SK-N-SH (cell line): ENCODE results near the gene TNFRSF11A. TPM values are rescaled to one million over a fixed set of nuclear protein-coding genes. Genes with fewer than 3 reads are reported as not detected.

Source experiments
- CTCF ChIA-PET: fragments of 300-600, 350-600 bp; formaldehyde crosslinking; extraction: SDS; loops from one replicate; lab custom pipeline; 2021; lab: Yijun Ruan, JAX
- POLR2A ChIA-PET: fragments of 350-600 bp; sonication (Branson Sonifier 250); formaldehyde crosslinking; extraction: SDS; loops from one replicate; lab custom pipeline; 2020; ENCODE audit warnings: antibody characterized with exemption, inconsistent platforms; lab: Yijun Ruan, JAX
- DNase-seq: peaks from one replicate; pipeline ENCODE4 v3.0.0; 2012
- H2AFZ ChIP-seq: fragments of 200-600 bp; sonication (generic); 2 replicates; pipeline ENCODE4 v1.8.1; 2016; ENCODE audit warnings: antibody characterized with exemption, mild to moderate bottlenecking, low read depth
- H3F3A ChIP-seq: fragments of 200-600 bp; sonication (generic); replicated peaks from 2 replicates; pipeline ENCODE3; 2016; ENCODE audit warnings: antibody characterized with exemption, mild to moderate bottlenecking; ENCODE audit not compliant: insufficient read depth
- H3K27ac ChIP-seq, 2 experiments: fragments of 200-500 bp in 1 of 2; fragments of 200-600 bp in 1 of 2; sonication (Bioruptor generic) in 1 of 2; sonication (generic), shearing (Covaris generic) in 1 of 2; 2 replicates each; pipeline versions ENCODE4 v1.5.1 to v1.6.1; 2014 to 2016; ENCODE audit warnings: low read depth in 2 of 2, inconsistent platforms in 1 of 2, low read length in 1 of 2, mild to moderate bottlenecking in 1 of 2, mixed read lengths in 1 of 2
- H3K27me3 ChIP-seq: fragments of 200-600 bp; sonication (generic), shearing (Covaris generic); 2 replicates; pipeline ENCODE4 v1.6.1; 2016; ENCODE audit warnings: mixed run types; ENCODE audit not compliant: insufficient read depth
- H3K36me3 ChIP-seq, 2 experiments: fragments of 200-500 bp in 1 of 2; fragments of 200-600 bp in 1 of 2; sonication (Bioruptor generic) in 1 of 2; sonication (generic) in 1 of 2; replicated peaks in 1 of 2; 2 replicates each; pipeline versions ENCODE3 to v1.5.1; 2014 to 2016; ENCODE audit warnings: low read length in 1 of 2, mild to moderate bottlenecking in 1 of 2; ENCODE audit not compliant: insufficient read depth in 2 of 2, control insufficient read depth in 1 of 2
- H3K4me1 ChIP-seq, 2 experiments: fragments of 200-500 bp in 1 of 2; fragments of 200-600 bp in 1 of 2; sonication (Bioruptor generic) in 1 of 2; sonication (generic), shearing (Covaris generic) in 1 of 2; 2 replicates each; pipeline versions ENCODE4 v1.5.1 to v1.6.1; 2014 to 2016; ENCODE audit warnings: low read depth in 1 of 2, low read length in 1 of 2, mixed run types in 1 of 2; ENCODE audit not compliant: insufficient read depth in 2 of 2, control insufficient read depth in 1 of 2
- H3K4me2 ChIP-seq: fragments of 200-600 bp; sonication (generic), shearing (Covaris generic); 2 replicates; pipeline ENCODE4 v1.6.1; 2017; ENCODE audit warnings: mixed run types
- H3K4me3 ChIP-seq, 2 experiments: fragments of 200-500 bp in 1 of 2; fragments of 200-600 bp in 1 of 2; sonication (Bioruptor generic) in 1 of 2; sonication (generic), shearing (Covaris generic) in 1 of 2; 2 replicates each; pipeline versions ENCODE4 v1.5.1 to v1.8.1; 2014 to 2016; ENCODE audit warnings: low read depth in 2 of 2, inconsistent platforms in 1 of 2, low read length in 1 of 2, mild to moderate bottlenecking in 1 of 2, mixed read lengths in 1 of 2, moderate library complexity in 1 of 2
- H3K79me2 ChIP-seq: fragments of 200-600 bp; sonication (generic); 2 replicates; pipeline ENCODE4 v1.8.1; 2017; ENCODE audit warnings: mild to moderate bottlenecking; ENCODE audit not compliant: insufficient read depth
- H3K9ac ChIP-seq: fragments of 200-600 bp; sonication (generic); 2 replicates; pipeline ENCODE4 v1.6.1; 2017; ENCODE audit warnings: mixed run types
- H3K9me2 ChIP-seq: fragments of 200-600 bp; sonication (generic); 2 replicates; pipeline ENCODE4 v1.6.1; 2017; ENCODE audit warnings: mixed run types
- H3K9me3 ChIP-seq: fragments of 200-600 bp; sonication (generic); 2 replicates; pipeline ENCODE4 v1.6.1; 2017; ENCODE audit warnings: mixed run types, mild to moderate bottlenecking, moderate library complexity
- H4K20me1 ChIP-seq: fragments of 200-600 bp; sonication (generic); 2 replicates; pipeline ENCODE4 v1.6.1; 2017; ENCODE audit warnings: mild to moderate bottlenecking, mixed run types; ENCODE audit not compliant: insufficient read depth
- CTCF ChIP-seq: fragments of 200-600 bp; sonication (generic); IDR thresholded peaks from 2 replicates; pipeline ENCODE4 v1.6.1; 2017; ENCODE audit warnings: antibody characterized with exemption, mild to moderate bottlenecking, moderate library complexity
- ELF1 ChIP-seq: IDR thresholded peaks from 2 replicates; pipeline ENCODE4 v1.4.0; 2012
- FOXM1 ChIP-seq: IDR thresholded peaks from 2 replicates; pipeline ENCODE4 v1.4.0; 2012; ENCODE audit warnings: low read depth, mild to moderate bottlenecking
- MAX ChIP-seq: IDR thresholded peaks from 2 replicates; pipeline ENCODE4 v1.4.0; 2012; ENCODE audit warnings: low read depth
- PBX3 ChIP-seq: IDR thresholded peaks from 2 replicates; pipeline ENCODE4; 2012
- REST ChIP-seq: IDR thresholded peaks from 2 replicates; pipeline ENCODE4 v1.6.1; 2012; ENCODE audit warnings: mild to moderate bottlenecking, low read depth, low read length, moderate library complexity
- RFX5 ChIP-seq: IDR thresholded peaks from 2 replicates; pipeline ENCODE4 v1.6.1; 2012; ENCODE audit warnings: mild to moderate bottlenecking, improper control_type of control experiment, low read length
- TCF12 ChIP-seq: IDR thresholded peaks from 2 replicates; pipeline ENCODE4 v1.4.0; 2012
- WGBS: methylation state at CpG from one replicate; pipeline ENCODE4 v1.1.6; 2017; ENCODE audit warnings: low lambda C conversion rate; 5-methylcytosine and 5-hydroxymethylcytosine counted together
- polyA plus RNA-seq, 3 experiments: library from polyadenylated mRNA; depleted of rRNA; stranded (reverse); fragments of >200 nt; gene quantifications; 2 replicates each; pipeline ENCODE4 v1.2.3, GENCODE V29; 2012

TNFRSF11A gene
- polyA plus RNA-seq, 1 of the 3 experiments (the other 2 are of a cell fraction), result 5.1 TPM

- Histone ChIP-seq H3K4me3 (no peak overlapping the region), H3F3A (no peaks in the 10 kb centered on the region), H3K4me2 (no peak overlapping the region), H4K20me1 (no peaks in the 10 kb centered on the region), H2AFZ (no peak overlapping the region), H3K79me2 (no peaks in the 10 kb centered on the region), H3K9me3 (no peaks in the 10 kb centered on the region), H3K27me3 (no peaks in the 10 kb centered on the region), H3K36me3 (no peaks in the 10 kb centered on the region), H3K9ac (no peak overlapping the region), H3K9me2 (no peaks in the 10 kb centered on the region), H3K4me1 (peaks cover 0 to 12% of the 10 kb centered on the region in 2 experiments; a peak in 2 of 4 replicates), H3K27ac (no peak overlapping the region)
- 93% methylated on average over 8 of the region's 8 CpGs for WGBS
- ChIA-PET POLR2A (no interaction called here), CTCF (interaction anchor here (0.9 to 1.3 kb wide), 2 partner anchors 9 to 81 kb away, joined by 3 read pairs; no protein-coding TSS in a partner anchor)
- TF ChIP-seq MAX (no peak), PBX3 (no peak), TCF12 (no peak), CTCF (no peak), RFX5 (no peak), FOXM1 (no peak), REST (no peak)
- DNase-seq, result no peak
Measured at GRCh38 chr18:62331581-62332356, 6.7 kb downstream of the TNFRSF11A start.

- no peak overlapping the region for H3K4me3 ChIP-seq
- H3F3A ChIP-seq, result no peaks in the 10 kb centered on the region
- H4K20me1 ChIP-seq, result no peaks in the 10 kb centered on the region
- H3K36me3 ChIP-seq, result no peaks in the 10 kb centered on the region
- no peaks in the 10 kb centered on the region for H3K27me3 ChIP-seq
- WGBS, result 92% methylated on average over 3 of the region's 3 CpGs
- H3K27ac ChIP-seq, result no peak overlapping the region
- peaks cover 0 to 12% of the 10 kb centered on the region in 2 experiments; a peak in 2 of 4 replicates for H3K4me1 ChIP-seq
- POLR2A ChIA-PET, result no interaction called here
- no peaks in the 10 kb centered on the region for H3K9me2 ChIP-seq
- CTCF ChIA-PET, result interaction anchor here (0.9 kb wide), 1 partner anchor 82 kb away, joined by 3 read pairs; no protein-coding TSS in a partner anchor
- DNase-seq, result no peak
- H2AFZ ChIP-seq, result no peak overlapping the region
- no peaks in the 10 kb centered on the region for H3K79me2 ChIP-seq
- no peak overlapping the region for H3K4me2 ChIP-seq
- H3K9me3 ChIP-seq, result no peaks in the 10 kb centered on the region
- TF ChIP-seq RFX5 (no peak), ELF1 (no peak)
- TF ChIP-seq, all 33 proteins: peak for 0
- H3K9ac ChIP-seq, result no peak overlapping the region
Measured at GRCh38 chr18:62332431-62332830, 7.3 kb downstream of the TNFRSF11A start.
